GM21737 (cell line): ENCODE data around the gene TBC1D22A.
A peak's percentile ranks its signal among the peaks of the same experiment; 100 is the strongest.

Experiments
- ATAC-seq: cut with Tn5 transposase; IDR thresholded peaks from one replicate; pipeline ENCODE4 v1.9.1; 2021; ENCODE audit warnings: mild to moderate bottlenecking, moderate library complexity; ENCODE audit not compliant: unreplicated experiment

Gene TBC1D22A

GRCh38 chr22:46752286-46752987, 10.0 kb upstream of the TBC1D22A start:
- ATAC-seq: no peak

GRCh38 chr22:46752988-46753310, 9.5 kb upstream of the TBC1D22A start:
- no peak for ATAC-seq

- ATAC-seq: no peak
Measured at GRCh38 chr22:46753360-46753759, 9.1 kb upstream of the TBC1D22A start.

- ATAC-seq: no peak
Measured at GRCh38 chr22:46753761-46754109, 8.7 kb upstream of the TBC1D22A start.

- no peak for ATAC-seq
Measured at GRCh38 chr22:46754110-46754799, 8.2 kb upstream of the TBC1D22A start.

GRCh38 chr22:46754826-46755225, 7.6 kb upstream of the TBC1D22A start:
- no peak for ATAC-seq

- no peak for ATAC-seq
Measured at GRCh38 chr22:46755525-46755924, 6.9 kb upstream of the TBC1D22A start.

- ATAC-seq: no peak
Measured at GRCh38 chr22:46756097-46756496, 6.4 kb upstream of the TBC1D22A start.

- ATAC-seq: no peak
Measured at GRCh38 chr22:46757104-46757503, 5.3 kb upstream of the TBC1D22A start.

- ATAC-seq: no peak
Measured at GRCh38 chr22:46758121-46758520, 4.3 kb upstream of the TBC1D22A start.

GRCh38 chr22:46758867-46759290, 3.6 kb upstream of the TBC1D22A start:
- no peak for ATAC-seq

GRCh38 chr22:46761017-46761416, 1.4 kb upstream of the TBC1D22A start:
- ATAC-seq: no peak

GRCh38 chr22:46761539-46762237, 762 bp upstream of the TBC1D22A start:
- ATAC-seq: no peak

- peak; percentile 41 for ATAC-seq
Measured at GRCh38 chr22:46763051-46763705, 728 bp downstream of the TBC1D22A start.

GRCh38 chr22:46764140-46764680, 1.8 kb downstream of the TBC1D22A start:
- ATAC-seq: no peak

GRCh38 chr22:46764779-46765485, 2.5 kb downstream of the TBC1D22A start:
- ATAC-seq: no peak

- no peak for ATAC-seq
Measured at GRCh38 chr22:46766611-46767010, 4.2 kb downstream of the TBC1D22A start.

- no peak for ATAC-seq
Measured at GRCh38 chr22:46767249-46767985, 5.0 kb downstream of the TBC1D22A start.

GRCh38 chr22:46769191-46769675, 6.8 kb downstream of the TBC1D22A start:
- ATAC-seq: no peak

- no peak for ATAC-seq
Measured at GRCh38 chr22:46769706-46770105, 7.3 kb downstream of the TBC1D22A start.
